Suprapubic skin (tissue), 4 donors: ENCODE data around the gene MUC20. TPM values are rescaled to one million over a fixed set of nuclear protein-coding genes. Genes with fewer than 3 reads are reported as not detected.
"Not testable (repeated sequence)": the region's sequence is repeated elsewhere in the genome, so short reads cannot be mapped to it uniquely, and the experiment has no call there.

Experiments used
- DNase-seq, 2 donors: peaks; one replicate each; pipeline ENCODE4 v3.0.0-alpha.2; 2019; ENCODE audit warnings: low spot score in 2 of 2
- H3K27ac ChIP-seq: fragments of 200-600 bp; sonication (generic); one replicate; pipeline ENCODE4 v1.5.1; 2019
- H3K27me3 ChIP-seq: fragments of 200-600 bp; sonication (generic); one replicate; pipeline ENCODE4 v1.5.1; 2019
- H3K36me3 ChIP-seq: fragments of 200-600 bp; sonication (generic); one replicate; pipeline ENCODE4 v1.5.1; 2019
- H3K4me1 ChIP-seq: fragments of 200-600 bp; sonication (generic); one replicate; pipeline ENCODE4 v1.5.1; 2019
- H3K4me3 ChIP-seq: fragments of 200-600 bp; sonication (generic); one replicate; pipeline ENCODE4 v1.5.1; 2019; ENCODE audit warnings: mild to moderate bottlenecking
- H3K9me3 ChIP-seq: fragments of 200-600 bp; sonication (generic); one replicate; pipeline ENCODE4 v1.5.1; 2019
- WGBS: methylation state at CpG from one replicate; pipeline ENCODE4 v1.1.5; 2018; 5-methylcytosine and 5-hydroxymethylcytosine counted together
- total RNA-seq, 4 donors: library from RNA; depleted of rRNA; stranded (reverse); fragments of >200 nt; gene quantifications; one replicate each; pipeline ENCODE4 v1.1.0, GENCODE V29; 2016

The MUC20 gene
- 10 to 100 TPM in 1 of 4 donors, 1 to 10 TPM in 1, under 1 TPM in 2; 0.26 to 53.4 (median 2.8) TPM for total RNA-seq

GRCh38 chr3:195720831-195721506 is at the start of gene MUC20:
MUC20 (plus strand) TSS chr3:195720978; CDS start chr3:195721008, 30 bp downstream.
- not testable (repeated sequence) for H3K4me3 ChIP-seq, H3K27me3 ChIP-seq, DNase-seq, H3K36me3 ChIP-seq, H3K4me1 ChIP-seq, H3K27ac ChIP-seq, H3K9me3 ChIP-seq
- 64% methylated on average over 5 of the region's 16 CpGs for WGBS

- H3K9me3 ChIP-seq, H3K4me1 ChIP-seq, H3K27ac ChIP-seq, H3K27me3 ChIP-seq, DNase-seq, H3K4me3 ChIP-seq: not testable (repeated sequence)
- H3K36me3 ChIP-seq, result peaks cover 78% of the 10 kb centered on the region
- WGBS, result 92% methylated on average over 8 of the region's 17 CpGs
Measured at GRCh38 chr3:195671283-195671682, 49.5 kb upstream of the MUC20 start.

GRCh38 chr3:195673711-195674110 is 47.1 kb upstream of the MUC20 start:
- H3K4me3 ChIP-seq, DNase-seq, H3K27ac ChIP-seq, H3K9me3 ChIP-seq, H3K27me3 ChIP-seq, H3K4me1 ChIP-seq: not testable (repeated sequence)
- 45% methylated on average over 2 of the region's 9 CpGs for WGBS
- H3K36me3 ChIP-seq, result peaks cover 87% of the 10 kb centered on the region

- H3K27me3 ChIP-seq, H3K27ac ChIP-seq, DNase-seq, H3K4me1 ChIP-seq, H3K4me3 ChIP-seq, H3K9me3 ChIP-seq: not testable (repeated sequence)
- H3K36me3 ChIP-seq, result peaks cover 78% of the 10 kb centered on the region
- WGBS, result 87% methylated on average over 9 of the region's 15 CpGs
Measured at GRCh38 chr3:195678391-195679015, 42.3 kb upstream of the MUC20 start.

GRCh38 chr3:195680690-195681089 is 40.1 kb upstream of the MUC20 start:
- DNase-seq, result peak in 1 of 2 donors; percentile 69
- WGBS, result 92% methylated on average over 4 of the region's 10 CpGs
- H3K9me3 ChIP-seq, H3K4me3 ChIP-seq, H3K4me1 ChIP-seq, H3K27me3 ChIP-seq, H3K27ac ChIP-seq: not testable (repeated sequence)
- peaks cover 75% of the 10 kb centered on the region for H3K36me3 ChIP-seq

- H3K27ac ChIP-seq, H3K4me3 ChIP-seq, H3K9me3 ChIP-seq, DNase-seq, H3K27me3 ChIP-seq, H3K4me1 ChIP-seq: not testable (repeated sequence)
- WGBS, result 85% methylated on average over 5 of the region's 24 CpGs
- H3K36me3 ChIP-seq, result peaks cover 75% of the 10 kb centered on the region
Measured at GRCh38 chr3:195681458-195682103, 39.2 kb upstream of the MUC20 start.

GRCh38 chr3:195682104-195682742 is 38.6 kb upstream of the MUC20 start:
- not testable (repeated sequence) for H3K4me3 ChIP-seq, H3K27ac ChIP-seq, H3K27me3 ChIP-seq, H3K4me1 ChIP-seq, H3K9me3 ChIP-seq, DNase-seq
- H3K36me3 ChIP-seq, result peaks cover 70% of the 10 kb centered on the region
- 73% methylated on average over 13 of the region's 13 CpGs for WGBS

- DNase-seq, H3K4me3 ChIP-seq, H3K4me1 ChIP-seq, H3K27me3 ChIP-seq, H3K9me3 ChIP-seq, H3K27ac ChIP-seq: not testable (repeated sequence)
- H3K36me3 ChIP-seq, result peaks cover 60% of the 10 kb centered on the region
- 88% methylated on average over 18 of the region's 18 CpGs for WGBS
Measured at GRCh38 chr3:195683722-195684526, 36.9 kb upstream of the MUC20 start.

- H3K27ac ChIP-seq, H3K9me3 ChIP-seq, H3K4me3 ChIP-seq, H3K4me1 ChIP-seq, H3K27me3 ChIP-seq: not testable (repeated sequence)
- WGBS, result 70% methylated on average over 9 of the region's 10 CpGs
- peak in 1 of 2 donors; percentile 18 for DNase-seq
- peaks cover 64% of the 10 kb centered on the region for H3K36me3 ChIP-seq
Measured at GRCh38 chr3:195684527-195685257, 36.1 kb upstream of the MUC20 start.

- not testable (repeated sequence) for H3K27me3 ChIP-seq, H3K4me1 ChIP-seq, H3K4me3 ChIP-seq, H3K9me3 ChIP-seq, H3K27ac ChIP-seq
- peaks cover 58% of the 10 kb centered on the region for H3K36me3 ChIP-seq
- 80% methylated on average over 4 of the region's 15 CpGs for WGBS
- peak in 1 of 2 donors; percentile 26 for DNase-seq
Measured at GRCh38 chr3:195686537-195687208, 34.1 kb upstream of the MUC20 start.

GRCh38 chr3:195687209-195687760 is 33.5 kb upstream of the MUC20 start:
- 85% methylated on average over 13 of the region's 15 CpGs for WGBS
- not testable (repeated sequence) for H3K4me1 ChIP-seq, H3K27ac ChIP-seq, H3K9me3 ChIP-seq, H3K27me3 ChIP-seq, H3K4me3 ChIP-seq
- H3K36me3 ChIP-seq, result peaks cover 60% of the 10 kb centered on the region
- DNase-seq, result peak in 1 of 2 donors; percentile 31

- peaks cover 58% of the 10 kb centered on the region for H3K36me3 ChIP-seq
- H3K27me3 ChIP-seq, H3K9me3 ChIP-seq, H3K4me3 ChIP-seq, H3K27ac ChIP-seq, H3K4me1 ChIP-seq: not testable (repeated sequence)
- 49% methylated on average over 4 of the region's 14 CpGs for WGBS
- DNase-seq, result peak in 1 of 2 donors; percentile 11
Measured at GRCh38 chr3:195688471-195689183, 32.2 kb upstream of the MUC20 start.
